HG03196 (cell line): ENCODE results near the gene TMEM79.

Experiments used
- ATAC-seq: cut with Tn5 transposase; IDR thresholded peaks from one replicate; pipeline ENCODE4 v1.9.1; 2021; ENCODE audit not compliant: unreplicated experiment

TMEM79 gene

GRCh38 chr1:156262461-156263287 lies 21.5 kb upstream of the TMEM79 start:
- no peak for ATAC-seq

- no peak for ATAC-seq
Measured at GRCh38 chr1:156263288-156263655, 20.9 kb upstream of the TMEM79 start.

- ATAC-seq: no peak
Measured at GRCh38 chr1:156266051-156266450, 18.1 kb upstream of the TMEM79 start.

GRCh38 chr1:156268336-156268735 lies 15.8 kb upstream of the TMEM79 start:
- no peak for ATAC-seq

- no peak for ATAC-seq
Measured at GRCh38 chr1:156270314-156270713, 13.8 kb upstream of the TMEM79 start.

GRCh38 chr1:156276532-156276931 lies 7.6 kb upstream of the TMEM79 start:
- no peak for ATAC-seq

GRCh38 chr1:156276966-156277381 lies 7.2 kb upstream of the TMEM79 start:
- no peak for ATAC-seq

GRCh38 chr1:156279837-156280236 lies 4.3 kb upstream of the TMEM79 start:
- no peak for ATAC-seq

- ATAC-seq: peak; percentile 42
Measured at GRCh38 chr1:156281281-156281680, 2.8 kb upstream of the TMEM79 start.

GRCh38 chr1:156281693-156282478 lies 2.2 kb upstream of the TMEM79 start:
- ATAC-seq: peak; percentile 2

- peak; percentile 72 for ATAC-seq
Measured at GRCh38 chr1:156282479-156283222, 1.5 kb upstream of the TMEM79 start, which contains the start of gene SMG5. Gene SMG5, minus strand, starts transcription at chr1:156282825. Its CDS starts 145 bp downstream, at chr1:156282680.

GRCh38 chr1:156283521-156283920 lies 604 bp upstream of the TMEM79 start:
- ATAC-seq: no peak

- no peak for ATAC-seq
Measured at GRCh38 chr1:156284757-156285156, 632 bp downstream of the TMEM79 start.

- ATAC-seq: no peak
Measured at GRCh38 chr1:156285437-156285836, 1.3 kb downstream of the TMEM79 start.

GRCh38 chr1:156286061-156286460 lies 1.9 kb downstream of the TMEM79 start:
- ATAC-seq: no peak

GRCh38 chr1:156289857-156290256 lies 5.7 kb downstream of the TMEM79 start:
- no peak for ATAC-seq

GRCh38 chr1:156291226-156292061 lies 7.3 kb downstream of the TMEM79 start:
- no peak for ATAC-seq

- ATAC-seq: no peak
Measured at GRCh38 chr1:156293098-156293434, 8.9 kb downstream of the TMEM79 start.

GRCh38 chr1:156293895-156294294 lies 9.8 kb downstream of the TMEM79 start:
- ATAC-seq: no peak

GRCh38 chr1:156295391-156295947 lies 11.3 kb downstream of the TMEM79 start, which contains the start of gene GLMP:
Gene GLMP, minus strand, starts transcription at chr1:156295679. Its CDS starts 34 bp downstream, at chr1:156295645.
- no peak for ATAC-seq
